ENCODE results near the gene NEK9.

DNA sequence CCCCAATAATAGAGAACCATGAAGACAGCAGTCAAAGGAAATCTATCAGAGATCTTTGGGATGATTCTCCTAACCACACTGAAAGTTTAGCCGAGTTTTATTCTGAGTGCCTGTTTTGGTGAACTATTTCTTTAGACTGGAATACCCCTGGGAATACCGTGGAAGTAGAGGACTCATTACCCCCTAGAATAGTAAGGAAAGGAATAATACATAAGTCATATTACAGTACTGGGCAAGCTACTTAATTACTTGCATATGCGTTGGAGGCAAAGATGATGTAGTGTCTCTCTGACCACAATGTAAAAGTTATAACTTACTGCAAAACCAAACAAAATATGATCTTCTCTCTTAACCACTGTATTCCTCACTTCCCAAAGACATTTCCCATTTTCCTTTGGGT is 32.0 kb downstream of the NEK9 start:
- TF ChIP-seq, protein P1, sequence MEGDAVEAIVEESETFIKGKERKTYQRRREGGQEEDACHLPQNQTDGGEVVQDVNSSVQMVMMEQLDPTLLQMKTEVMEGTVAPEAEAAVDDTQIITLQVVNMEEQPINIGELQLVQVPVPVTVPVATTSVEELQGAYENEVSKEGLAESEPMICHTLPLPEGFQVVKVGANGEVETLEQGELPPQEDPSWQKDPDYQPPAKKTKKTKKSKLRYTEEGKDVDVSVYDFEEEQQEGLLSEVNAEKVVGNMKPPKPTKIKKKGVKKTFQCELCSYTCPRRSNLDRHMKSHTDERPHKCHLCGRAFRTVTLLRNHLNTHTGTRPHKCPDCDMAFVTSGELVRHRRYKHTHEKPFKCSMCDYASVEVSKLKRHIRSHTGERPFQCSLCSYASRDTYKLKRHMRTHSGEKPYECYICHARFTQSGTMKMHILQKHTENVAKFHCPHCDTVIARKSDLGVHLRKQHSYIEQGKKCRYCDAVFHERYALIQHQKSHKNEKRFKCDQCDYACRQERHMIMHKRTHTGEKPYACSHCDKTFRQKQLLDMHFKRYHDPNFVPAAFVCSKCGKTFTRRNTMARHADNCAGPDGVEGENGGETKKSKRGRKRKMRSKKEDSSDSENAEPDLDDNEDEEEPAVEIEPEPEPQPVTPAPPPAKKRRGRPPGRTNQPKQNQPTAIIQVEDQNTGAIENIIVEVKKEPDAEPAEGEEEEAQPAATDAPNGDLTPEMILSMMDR (IDR thresholded peaks at IDR 0.05; ENCODE audit: poor library complexity, severe bottlenecking), result no peak
- TF ChIP-seq, protein P2, sequence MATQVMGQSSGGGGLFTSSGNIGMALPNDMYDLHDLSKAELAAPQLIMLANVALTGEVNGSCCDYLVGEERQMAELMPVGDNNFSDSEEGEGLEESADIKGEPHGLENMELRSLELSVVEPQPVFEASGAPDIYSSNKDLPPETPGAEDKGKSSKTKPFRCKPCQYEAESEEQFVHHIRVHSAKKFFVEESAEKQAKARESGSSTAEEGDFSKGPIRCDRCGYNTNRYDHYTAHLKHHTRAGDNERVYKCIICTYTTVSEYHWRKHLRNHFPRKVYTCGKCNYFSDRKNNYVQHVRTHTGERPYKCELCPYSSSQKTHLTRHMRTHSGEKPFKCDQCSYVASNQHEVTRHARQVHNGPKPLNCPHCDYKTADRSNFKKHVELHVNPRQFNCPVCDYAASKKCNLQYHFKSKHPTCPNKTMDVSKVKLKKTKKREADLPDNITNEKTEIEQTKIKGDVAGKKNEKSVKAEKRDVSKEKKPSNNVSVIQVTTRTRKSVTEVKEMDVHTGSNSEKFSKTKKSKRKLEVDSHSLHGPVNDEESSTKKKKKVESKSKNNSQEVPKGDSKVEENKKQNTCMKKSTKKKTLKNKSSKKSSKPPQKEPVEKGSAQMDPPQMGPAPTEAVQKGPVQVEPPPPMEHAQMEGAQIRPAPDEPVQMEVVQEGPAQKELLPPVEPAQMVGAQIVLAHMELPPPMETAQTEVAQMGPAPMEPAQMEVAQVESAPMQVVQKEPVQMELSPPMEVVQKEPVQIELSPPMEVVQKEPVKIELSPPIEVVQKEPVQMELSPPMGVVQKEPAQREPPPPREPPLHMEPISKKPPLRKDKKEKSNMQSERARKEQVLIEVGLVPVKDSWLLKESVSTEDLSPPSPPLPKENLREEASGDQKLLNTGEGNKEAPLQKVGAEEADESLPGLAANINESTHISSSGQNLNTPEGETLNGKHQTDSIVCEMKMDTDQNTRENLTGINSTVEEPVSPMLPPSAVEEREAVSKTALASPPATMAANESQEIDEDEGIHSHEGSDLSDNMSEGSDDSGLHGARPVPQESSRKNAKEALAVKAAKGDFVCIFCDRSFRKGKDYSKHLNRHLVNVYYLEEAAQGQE (IDR thresholded peaks at IDR 0.05; ENCODE audit: borderline replicate concordance), result no peak
- TF ChIP-seq SMC3 (conservative IDR thresholded peaks at IDR 0.05; ENCODE audit: poor library complexity), result no peak

Measured in neural cell (in vitro differentiated cells).